ENCODE results near the gene CSMD2.

CSMD2 gene

DNA sequence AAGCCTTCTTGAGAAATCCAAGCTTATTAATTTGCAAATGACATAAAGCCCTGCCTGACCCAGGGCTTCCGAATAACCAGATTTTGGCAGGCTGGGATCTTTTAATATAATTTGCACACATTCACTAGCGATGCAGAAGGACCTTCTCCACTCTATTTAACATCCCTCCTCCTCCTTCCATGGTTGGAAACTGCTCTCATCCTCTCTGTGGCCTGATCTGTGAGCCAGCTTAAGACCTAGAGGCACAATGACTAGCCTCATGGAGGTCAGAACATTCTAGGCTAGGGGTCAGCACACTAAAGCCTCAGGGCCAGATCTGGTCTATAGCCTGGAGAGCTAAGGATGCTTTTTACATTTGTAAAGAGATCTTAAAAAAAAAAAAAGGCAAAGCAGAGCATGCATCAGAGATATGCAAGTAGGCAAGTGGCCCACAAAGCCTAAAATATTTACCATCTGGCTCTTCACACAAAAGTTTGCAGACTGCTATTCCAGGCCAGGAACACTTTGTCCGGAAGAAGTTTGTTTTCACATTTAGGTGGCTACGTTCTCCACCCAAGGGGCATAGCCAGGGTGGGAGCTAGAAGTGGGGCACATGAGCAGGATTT lies 439.4 kb downstream of the CSMD2 start:
- Histone ChIP-seq H3K4me3 (ENCODE audit: low read depth in 1 of 2, low read length in 2 of 2) (no peak overlapping the region), H3K27me3 (ENCODE audit: insufficient read depth, low read length, poor library complexity) (peaks cover 2% of the 10 kb centered on the region), H3K27ac (ENCODE audit: low read length) (no peak overlapping the region), H2AFZ (ENCODE audit: low read depth, low read length) (no peak overlapping the region), H3K9me3 (ENCODE audit: insufficient read depth, low read length, severe bottlenecking) (no peaks in the 10 kb centered on the region), H3K4me1 (ENCODE audit: insufficient read depth, low read length) (no peaks in the 10 kb centered on the region), H3K4me2 (ENCODE audit: insufficient read depth, low read length) (no peak overlapping the region), H3K79me2 (ENCODE audit: insufficient read depth, low read length) (no peaks in the 10 kb centered on the region), H4K20me1 (ENCODE audit: insufficient read depth, low read length) (no peaks in the 10 kb centered on the region), H3K36me3 (ENCODE audit: insufficient read depth, low read length) (no peaks in the 10 kb centered on the region), H3K9ac (ENCODE audit: low read depth, low read length) (no peak overlapping the region)
- ATAC-seq (ENCODE audit: insufficient read depth, low read depth): no peak
- DNase-seq: no peak
- TF ChIP-seq EZH2 (IDR thresholded peaks at IDR 0.05; ENCODE audit: borderline replicate concordance, low read depth, low read length, severe bottlenecking): no peak
- TF ChIP-seq, protein P1, sequence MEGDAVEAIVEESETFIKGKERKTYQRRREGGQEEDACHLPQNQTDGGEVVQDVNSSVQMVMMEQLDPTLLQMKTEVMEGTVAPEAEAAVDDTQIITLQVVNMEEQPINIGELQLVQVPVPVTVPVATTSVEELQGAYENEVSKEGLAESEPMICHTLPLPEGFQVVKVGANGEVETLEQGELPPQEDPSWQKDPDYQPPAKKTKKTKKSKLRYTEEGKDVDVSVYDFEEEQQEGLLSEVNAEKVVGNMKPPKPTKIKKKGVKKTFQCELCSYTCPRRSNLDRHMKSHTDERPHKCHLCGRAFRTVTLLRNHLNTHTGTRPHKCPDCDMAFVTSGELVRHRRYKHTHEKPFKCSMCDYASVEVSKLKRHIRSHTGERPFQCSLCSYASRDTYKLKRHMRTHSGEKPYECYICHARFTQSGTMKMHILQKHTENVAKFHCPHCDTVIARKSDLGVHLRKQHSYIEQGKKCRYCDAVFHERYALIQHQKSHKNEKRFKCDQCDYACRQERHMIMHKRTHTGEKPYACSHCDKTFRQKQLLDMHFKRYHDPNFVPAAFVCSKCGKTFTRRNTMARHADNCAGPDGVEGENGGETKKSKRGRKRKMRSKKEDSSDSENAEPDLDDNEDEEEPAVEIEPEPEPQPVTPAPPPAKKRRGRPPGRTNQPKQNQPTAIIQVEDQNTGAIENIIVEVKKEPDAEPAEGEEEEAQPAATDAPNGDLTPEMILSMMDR (IDR thresholded peaks at IDR 0.05; ENCODE audit: borderline replicate concordance, extremely low read depth, low read length, poor library complexity, severe bottlenecking): no peak

DNA sequence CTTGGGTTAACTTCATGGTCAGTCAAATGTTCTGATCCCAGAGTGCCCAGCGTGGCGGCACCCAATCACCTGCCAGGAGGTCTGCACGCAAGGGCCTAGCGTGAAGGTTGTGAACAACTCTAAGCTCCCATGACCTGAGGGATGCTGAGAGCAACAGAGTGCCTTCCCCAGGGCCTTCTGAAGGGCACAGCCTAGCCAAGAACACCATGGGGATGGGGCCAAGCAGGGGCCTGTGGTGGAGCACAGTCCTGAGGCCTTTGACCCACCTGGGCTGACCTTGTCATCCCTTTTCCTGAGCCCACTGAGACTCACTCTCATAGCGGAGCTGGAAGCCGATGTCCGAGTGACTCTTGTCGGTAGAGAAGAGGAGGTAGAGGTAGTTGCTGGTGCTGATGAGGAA lies 440.0 kb downstream of the CSMD2 start:
- H4K20me1 ChIP-seq (ENCODE audit: insufficient read depth, low read length): no peaks in the 10 kb centered on the region
- H3K27ac ChIP-seq (ENCODE audit: low read length): no peak overlapping the region
- no peaks in the 10 kb centered on the region for H3K79me2 ChIP-seq (ENCODE audit: insufficient read depth, low read length)
- no peak for ATAC-seq (ENCODE audit: insufficient read depth, low read depth)
- H3K4me3 ChIP-seq (ENCODE audit: low read depth in 1 of 2, low read length in 2 of 2): no peak overlapping the region
- H3K4me1 ChIP-seq (ENCODE audit: insufficient read depth, low read length): no peaks in the 10 kb centered on the region
- H3K4me2 ChIP-seq (ENCODE audit: insufficient read depth, low read length): no peak overlapping the region
- no peak overlapping the region for H2AFZ ChIP-seq (ENCODE audit: low read depth, low read length)
- no peak for TF ChIP-seq EZH2 (IDR thresholded peaks at IDR 0.05; ENCODE audit: borderline replicate concordance, low read depth, low read length, severe bottlenecking)
- TF ChIP-seq, protein P1 (IDR thresholded peaks at IDR 0.05; ENCODE audit: borderline replicate concordance, extremely low read depth, low read length, poor library complexity, severe bottlenecking): no peak
- H3K9me3 ChIP-seq (ENCODE audit: insufficient read depth, low read length, severe bottlenecking): no peaks in the 10 kb centered on the region
- no peak for DNase-seq
- H3K27me3 ChIP-seq (ENCODE audit: insufficient read depth, low read length, poor library complexity): peaks cover 6% of the 10 kb centered on the region
- no peak overlapping the region for H3K9ac ChIP-seq (ENCODE audit: low read depth, low read length)
- H3K36me3 ChIP-seq (ENCODE audit: insufficient read depth, low read length): no peaks in the 10 kb centered on the region

DNA sequence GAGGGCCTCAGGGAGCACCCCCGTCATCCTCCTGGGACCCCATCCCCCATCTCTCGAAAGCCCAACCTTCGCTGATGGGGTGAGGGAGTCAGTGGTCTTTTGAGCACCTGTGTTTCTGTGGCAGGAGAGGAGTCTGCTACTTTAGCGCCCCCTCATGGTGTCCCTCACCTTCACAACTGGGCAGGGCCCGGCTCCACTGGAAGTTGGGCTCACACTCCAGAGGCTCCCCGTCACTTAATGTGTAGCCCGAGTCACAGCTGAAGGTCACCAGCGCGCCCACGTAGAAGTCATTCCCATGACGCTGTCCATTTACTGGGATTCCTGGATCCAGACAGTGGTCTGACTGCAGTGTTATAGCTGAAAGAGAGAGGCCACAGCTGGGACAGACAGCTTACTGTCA lies 440.7 kb downstream of the CSMD2 start:
- Histone ChIP-seq H3K36me3 (ENCODE audit: insufficient read depth, low read length) (no peaks in the 10 kb centered on the region), H3K4me1 (ENCODE audit: insufficient read depth, low read length) (no peaks in the 10 kb centered on the region), H3K9me3 (ENCODE audit: insufficient read depth, low read length, severe bottlenecking) (no peaks in the 10 kb centered on the region), H3K9ac (ENCODE audit: low read depth, low read length) (no peak overlapping the region), H3K79me2 (ENCODE audit: insufficient read depth, low read length) (no peaks in the 10 kb centered on the region), H2AFZ (ENCODE audit: low read depth, low read length) (no peak overlapping the region), H3K4me3 (ENCODE audit: low read depth in 1 of 2, low read length in 2 of 2) (no peak overlapping the region), H3K4me2 (ENCODE audit: insufficient read depth, low read length) (no peak overlapping the region), H3K27ac (ENCODE audit: low read length) (no peak overlapping the region), H4K20me1 (ENCODE audit: insufficient read depth, low read length) (no peaks in the 10 kb centered on the region), H3K27me3 (ENCODE audit: insufficient read depth, low read length, poor library complexity) (peaks cover 12% of the 10 kb centered on the region)
- TF ChIP-seq, protein P1 (IDR thresholded peaks at IDR 0.05; ENCODE audit: borderline replicate concordance, extremely low read depth, low read length, poor library complexity, severe bottlenecking): peak; percentile 12
- TF ChIP-seq EZH2 (IDR thresholded peaks at IDR 0.05; ENCODE audit: borderline replicate concordance, low read depth, low read length, severe bottlenecking): no peak
- no peak for DNase-seq
- ATAC-seq (ENCODE audit: insufficient read depth, low read depth): no peak
